Measurements from ENCODE around the gene ALK.

The ALK gene

GRCh38 chr2:29706171-29706720, 215.1 kb downstream of the ALK start:
- no peak for DNase-seq (ENCODE audit: low read depth)

- DNase-seq (ENCODE audit: low read depth) = no peak
Measured at GRCh38 chr2:29705616-29706015, 215.8 kb downstream of the ALK start.

GRCh38 chr2:29703336-29703735, 218.1 kb downstream of the ALK start:
- DNase-seq (ENCODE audit: low read depth) = no peak

- DNase-seq (ENCODE audit: low read depth) = no peak
Measured at GRCh38 chr2:29702276-29702675, 219.1 kb downstream of the ALK start.

- DNase-seq (ENCODE audit: low read depth) = peak; percentile 74
Measured at GRCh38 chr2:29700560-29700959, 220.8 kb downstream of the ALK start.

GRCh38 chr2:29699045-29699444, 222.3 kb downstream of the ALK start:
- DNase-seq (ENCODE audit: low read depth) = no peak

DNA sequence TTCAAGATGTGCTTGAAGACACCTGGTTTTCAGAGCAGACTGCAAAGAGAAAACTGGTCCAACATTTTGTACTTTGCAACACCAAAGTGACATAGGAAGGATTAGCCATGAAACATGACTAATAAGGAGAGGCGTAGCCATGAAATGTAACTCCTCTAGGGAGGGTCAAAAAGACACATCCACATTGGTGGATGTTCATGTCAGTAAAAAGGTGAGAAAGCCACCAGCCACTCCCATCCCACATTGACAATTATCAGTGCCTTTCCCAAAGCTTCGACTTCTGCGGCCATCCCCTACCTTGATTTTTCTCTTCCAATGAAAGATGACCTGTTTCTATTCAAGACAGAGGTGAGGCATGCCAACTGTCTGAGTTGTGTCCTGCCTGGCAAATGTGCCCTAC, 223.2 kb downstream of the ALK start:
- no peak for DNase-seq (ENCODE audit: low read depth)

- no peak for DNase-seq (ENCODE audit: low read depth)
Measured at GRCh38 chr2:29697715-29698114, 223.7 kb downstream of the ALK start.

DNA sequence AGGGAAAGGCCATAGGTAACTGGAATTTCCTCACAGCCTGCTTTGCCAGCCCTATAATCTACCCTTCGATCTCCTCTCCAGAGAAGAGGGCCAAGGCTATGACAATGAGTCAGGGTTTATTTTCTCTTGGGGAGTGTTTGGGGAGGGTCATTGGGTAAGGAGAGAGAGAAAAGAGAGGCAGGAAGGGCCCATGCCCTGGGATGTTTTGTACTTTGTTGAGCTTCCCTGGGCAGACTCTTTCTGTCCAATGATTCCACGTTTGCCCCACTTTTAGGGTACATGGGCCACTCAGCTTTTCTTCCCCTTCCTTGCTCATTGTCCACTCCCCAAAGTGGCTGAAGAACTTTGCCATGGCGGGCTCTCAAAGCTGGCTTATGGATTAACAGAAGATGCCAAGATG, 224.2 kb downstream of the ALK start:
- no peak for DNase-seq (ENCODE audit: low read depth)

DNA sequence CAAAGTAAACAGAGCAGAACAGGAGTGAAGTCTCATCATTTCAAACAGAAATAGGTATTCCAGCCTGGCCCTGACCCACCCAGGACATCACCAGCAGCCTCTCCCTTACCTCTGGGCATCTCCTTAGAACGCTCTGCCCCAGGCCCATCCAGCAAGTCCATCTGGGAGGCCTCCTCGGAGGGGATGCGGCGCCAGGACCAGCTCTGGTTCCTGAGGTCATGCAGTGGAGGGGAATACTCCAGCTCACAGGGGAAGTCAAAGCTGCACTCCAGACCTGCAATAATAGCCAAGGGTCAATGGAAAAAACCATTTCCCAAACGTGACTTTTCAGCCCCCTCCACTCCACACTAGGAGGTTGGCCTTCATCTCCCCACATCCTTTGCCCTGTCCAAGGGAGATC, 226.6 kb downstream of the ALK start:
- DNase-seq (ENCODE audit: low read depth) = no peak

GRCh38 chr2:29691391-29691950, 229.9 kb downstream of the ALK start:
- no peak for DNase-seq (ENCODE audit: low read depth)

DNA sequence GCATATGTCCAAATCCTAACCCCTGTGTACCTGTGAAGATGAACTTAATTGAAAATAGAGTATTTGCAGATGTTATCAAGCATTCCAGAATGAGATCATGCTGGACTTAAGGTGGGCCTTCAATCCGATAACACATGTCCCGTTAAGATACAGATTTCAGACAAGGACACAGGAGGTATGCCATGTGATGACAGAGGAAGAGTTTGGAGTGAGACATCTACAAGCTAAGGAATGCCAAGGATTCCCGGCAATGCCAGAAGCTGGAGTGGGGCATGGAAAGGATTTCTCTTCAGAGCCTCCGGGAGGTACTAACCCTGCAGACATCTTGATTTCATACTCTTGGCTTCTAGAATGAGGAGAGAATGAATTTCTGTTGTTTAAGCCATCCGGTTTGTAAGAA, 231.7 kb downstream of the ALK start:
- DNase-seq (ENCODE audit: low read depth) = no peak

DNA sequence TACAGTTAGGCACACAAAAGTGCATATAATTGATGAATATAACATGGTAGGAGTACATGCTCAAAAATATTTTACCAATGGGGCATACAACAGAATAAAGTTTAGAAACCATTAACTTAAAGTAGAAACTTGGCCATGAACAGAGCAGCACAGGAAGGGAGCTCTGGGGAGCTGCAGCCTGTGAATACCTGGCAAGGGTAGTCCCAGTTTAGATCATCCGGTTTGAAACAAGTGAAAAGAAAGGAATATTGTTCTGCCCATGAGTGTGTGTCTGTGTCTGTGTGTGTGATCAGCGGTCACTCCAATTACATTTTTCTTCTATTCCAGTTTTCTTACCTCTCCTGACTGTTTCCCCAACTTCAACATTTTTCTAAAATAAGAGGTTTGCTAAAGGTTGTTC, 233.0 kb downstream of the ALK start:
- DNase-seq (ENCODE audit: low read depth) = no peak

- no peak for DNase-seq (ENCODE audit: low read depth)
Measured at GRCh38 chr2:29687121-29687520, 234.3 kb downstream of the ALK start.

GRCh38 chr2:29676886-29677453, 244.4 kb downstream of the ALK start:
- no peak for DNase-seq (ENCODE audit: low read depth)

DNA sequence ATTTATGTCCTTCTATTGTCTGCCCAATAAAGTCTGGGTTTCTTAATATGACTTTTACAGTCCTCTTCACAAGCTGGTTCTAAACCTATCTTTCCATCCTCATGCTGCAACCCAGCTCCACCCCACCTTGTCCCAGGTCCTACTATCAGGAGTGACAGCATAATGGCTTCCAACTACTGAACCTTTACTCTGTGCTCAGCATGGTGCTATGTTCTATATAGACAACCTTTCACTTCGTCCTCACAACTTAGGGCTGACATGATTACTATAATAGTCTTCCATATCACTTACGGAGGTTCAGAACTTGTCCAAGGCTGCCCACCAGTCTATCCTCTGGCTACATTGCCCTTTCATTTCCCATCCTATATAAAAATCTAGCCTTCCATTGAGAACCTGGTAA, 256.8 kb downstream of the ALK start:
- DNase-seq (ENCODE audit: low read depth) = no peak

DNA sequence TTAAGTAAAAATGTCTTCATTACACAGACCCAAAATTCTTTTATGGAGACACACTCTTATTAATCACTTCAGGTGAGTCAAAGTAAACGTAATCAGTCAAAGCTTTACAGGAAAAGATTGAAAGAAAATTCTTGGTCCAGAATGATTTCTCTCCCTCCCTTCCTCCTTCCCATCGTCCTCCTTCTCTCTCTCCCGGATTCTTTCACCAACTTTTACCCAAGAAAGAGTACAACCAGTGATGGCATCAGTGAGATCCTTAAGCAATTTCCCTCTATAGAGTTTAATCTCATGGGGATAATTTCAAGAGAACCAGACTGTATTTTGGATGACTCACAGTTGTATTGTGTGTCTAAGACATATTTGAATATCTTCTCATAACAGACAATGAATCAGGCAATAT, 258.1 kb downstream of the ALK start:
- DNase-seq (ENCODE audit: low read depth) = peak; percentile 71

- peak; percentile 3 for DNase-seq (ENCODE audit: low read depth)
Measured at GRCh38 chr2:29662861-29663260, 258.5 kb downstream of the ALK start.

- no peak for DNase-seq (ENCODE audit: low read depth)
Measured at GRCh38 chr2:29660201-29660600, 261.2 kb downstream of the ALK start.

DNA sequence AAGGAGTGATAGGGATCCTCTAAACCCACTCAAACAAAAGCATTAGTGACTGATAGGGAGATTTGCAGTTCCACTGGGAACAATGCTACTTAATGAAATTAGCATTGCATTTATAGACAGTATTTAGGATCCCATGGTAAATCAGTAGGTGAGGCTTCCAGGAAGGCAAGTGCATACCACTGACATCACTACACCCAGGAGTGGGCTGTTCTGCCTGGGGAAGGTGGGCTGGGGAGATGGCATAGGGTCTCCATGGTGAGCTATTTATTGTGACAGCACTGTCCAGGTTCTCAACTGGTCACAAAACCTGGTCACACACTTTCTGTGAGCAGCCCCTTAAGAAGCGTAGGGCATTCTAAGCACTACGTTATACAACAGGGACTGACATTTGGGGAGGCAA, 262.2 kb downstream of the ALK start:
- no peak for DNase-seq (ENCODE audit: low read depth)

GRCh38 chr2:29657674-29658073, 263.7 kb downstream of the ALK start:
- no peak for DNase-seq (ENCODE audit: low read depth)

DNA sequence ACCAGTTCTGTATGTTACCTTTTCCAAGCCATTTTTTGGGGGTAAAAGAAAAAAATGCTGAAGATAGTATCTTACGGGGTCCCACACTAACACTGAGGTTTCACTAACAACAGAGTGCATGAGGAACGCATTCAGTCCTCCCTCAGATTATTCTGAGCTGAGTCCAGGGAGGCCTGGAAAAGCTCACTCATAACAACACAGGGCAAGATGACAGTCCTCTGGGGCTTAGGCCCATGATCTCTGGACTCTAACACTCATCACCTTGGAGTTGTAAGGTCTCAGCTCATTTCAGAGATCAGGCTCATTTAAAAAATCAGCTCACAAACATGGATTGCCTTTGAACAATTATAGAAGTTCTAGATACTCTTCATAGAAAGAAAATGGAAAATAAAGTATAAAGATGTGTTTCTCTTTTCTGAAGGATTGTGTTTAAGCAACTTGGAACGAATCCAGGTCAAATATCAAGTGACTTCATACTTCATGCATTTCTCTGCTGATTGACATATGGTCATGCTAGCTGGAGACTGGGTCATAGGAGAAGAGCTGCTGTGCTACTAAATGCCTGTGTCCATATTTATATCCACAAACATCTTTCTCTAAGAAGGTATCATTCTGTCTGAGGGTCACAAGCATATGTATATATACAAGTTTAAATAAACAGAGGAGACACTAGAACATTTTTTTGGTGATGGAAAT, 265.8 kb downstream of the ALK start:
- DNase-seq (ENCODE audit: low read depth) = no peak

DNA sequence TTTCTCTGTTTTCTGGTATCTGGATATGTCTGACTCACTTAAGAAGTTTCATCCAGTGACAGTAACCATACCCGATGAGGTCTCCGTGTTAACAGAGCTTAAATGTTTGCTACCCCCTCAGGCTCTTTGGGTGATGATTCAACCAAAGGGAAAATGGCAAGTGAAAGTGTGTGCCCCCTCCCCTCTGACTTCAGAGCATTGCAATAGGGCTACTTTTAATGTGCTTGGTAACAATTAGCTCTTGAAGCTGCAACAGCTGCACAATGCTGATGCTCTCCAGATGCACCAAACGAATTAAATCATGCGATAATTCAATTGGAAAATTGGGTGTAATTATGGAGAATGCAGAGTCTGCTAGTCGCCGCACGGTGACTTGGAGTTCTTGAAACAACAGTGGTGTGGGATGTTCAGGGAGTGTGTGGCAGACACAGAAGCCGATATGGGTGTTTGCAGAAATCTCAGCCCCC, 270.7 kb downstream of the ALK start:
- DNase-seq (ENCODE audit: low read depth) = no peak

GRCh38 chr2:29644949-29645348, 276.4 kb downstream of the ALK start:
- no peak for DNase-seq (ENCODE audit: low read depth)
